Activated naive CD8-positive, alpha-beta T cell treated with anti-CD3 and anti-CD28 coated beads for 36 hours (primary cell): ENCODE data around the gene PSD4. TPM values are rescaled to one million over a fixed set of nuclear protein-coding genes. Genes with fewer than 3 reads are reported as not detected.
A peak's percentile ranks its signal among the peaks of the same experiment; 100 is the strongest.

ENCODE experiments used
- DNase-seq: peaks from one replicate; pipeline ENCODE4 v3.0.0; 2021
- H3K27ac Mint-ChIP-seq: one replicate; pipeline ENCODE4 v1.8.0; 2022; ENCODE audit warnings: mild to moderate bottlenecking, moderate library complexity, mixed read lengths
- H3K27me3 Mint-ChIP-seq: one replicate; pipeline ENCODE4 v1.8.0; 2022; ENCODE audit warnings: mild to moderate bottlenecking, mixed read lengths
- H3K36me3 Mint-ChIP-seq: one replicate; pipeline ENCODE4 v1.8.0; 2021; ENCODE audit warnings: mild to moderate bottlenecking, mixed read lengths
- H3K4me1 Mint-ChIP-seq: one replicate; pipeline ENCODE4 v1.8.0; 2021; ENCODE audit warnings: mixed read lengths
- H3K4me3 Mint-ChIP-seq: one replicate; pipeline ENCODE4 v1.8.0; 2022; ENCODE audit warnings: mild to moderate bottlenecking, moderate library complexity, mixed read lengths
- H3K9me3 Mint-ChIP-seq: one replicate; pipeline ENCODE4 v1.8.0; 2022; ENCODE audit warnings: mixed read lengths
- total RNA-seq, 2 experiments: library from RNA; stranded (reverse); gene quantifications; one replicate each; pipeline ENCODE4 v1.2.3, GENCODE V29; 2021

The PSD4 gene
- total RNA-seq, 2 experiments from 2014 or later, result 194 to 198 TPM

GRCh38 chr2:113136828-113137775 is 36.7 kb upstream of the PSD4 start:
- peak; percentile 11 for DNase-seq
- Mint-ChIP-seq H3K9me3 (no peaks in the 10 kb centered on the region), H3K27ac (no peak overlapping the region), H3K36me3 (no peaks in the 10 kb centered on the region), H3K27me3 (no peaks in the 10 kb centered on the region), H3K4me1 (peaks cover 27% of the 10 kb centered on the region), H3K4me3 (no peak overlapping the region)

DNA sequence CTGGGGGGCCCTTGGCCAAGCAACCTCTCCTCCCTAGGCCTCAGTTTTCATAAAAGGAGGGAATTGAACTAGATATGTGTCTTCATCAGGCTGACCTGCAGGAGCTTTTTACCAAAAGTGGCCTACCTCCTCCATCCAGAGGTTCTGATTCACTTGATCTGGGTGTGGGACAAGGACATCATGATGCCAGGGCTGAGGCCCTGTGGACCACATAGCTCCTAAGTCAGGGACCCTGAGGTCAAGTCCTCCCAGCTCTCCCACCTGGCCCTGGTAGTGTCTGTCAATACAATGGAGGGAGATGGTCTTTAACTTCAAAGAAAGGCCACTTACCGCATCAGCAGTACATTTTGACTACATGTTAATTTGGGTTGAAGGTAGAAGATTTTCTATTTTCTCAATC is 35.9 kb upstream of the PSD4 start:
- Mint-ChIP-seq H3K9me3 (no peaks in the 10 kb centered on the region), H3K27me3 (no peaks in the 10 kb centered on the region), H3K4me1 (peaks cover 27% of the 10 kb centered on the region), H3K36me3 (no peaks in the 10 kb centered on the region), H3K4me3 (no peak overlapping the region), H3K27ac (no peak overlapping the region)
- no peak for DNase-seq

GRCh38 chr2:113138428-113139322 is 35.1 kb upstream of the PSD4 start:
- H3K27ac Mint-ChIP-seq, result peak overlapping the region; percentile 59
- no peaks in the 10 kb centered on the region for H3K36me3 Mint-ChIP-seq
- DNase-seq, result peak; percentile 26
- H3K27me3 Mint-ChIP-seq, result no peaks in the 10 kb centered on the region
- H3K4me3 Mint-ChIP-seq, result no peak overlapping the region
- peaks cover 24% of the 10 kb centered on the region for H3K4me1 Mint-ChIP-seq
- H3K9me3 Mint-ChIP-seq, result no peaks in the 10 kb centered on the region

DNA sequence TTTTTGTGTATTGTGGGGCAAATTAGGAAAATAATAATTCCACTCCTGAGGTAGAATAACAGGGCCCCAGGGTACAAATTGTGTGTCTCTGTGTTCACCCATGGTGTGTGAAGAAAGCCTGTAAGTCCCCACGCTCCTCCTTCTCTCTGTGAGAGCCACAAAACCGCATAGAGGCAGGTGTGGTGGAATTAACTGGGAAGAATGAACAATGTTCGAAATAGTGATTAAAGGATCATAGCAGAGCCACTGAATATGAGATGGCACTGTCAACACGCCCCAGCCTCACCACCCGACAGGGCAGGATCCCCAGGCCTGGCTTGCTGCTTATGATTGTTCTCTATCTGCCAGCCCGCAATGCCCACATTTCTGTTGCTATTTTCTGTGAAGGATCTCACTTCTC is 32.3 kb upstream of the PSD4 start:
- H3K27me3 Mint-ChIP-seq, result no peaks in the 10 kb centered on the region
- H3K9me3 Mint-ChIP-seq, result peaks cover 6% of the 10 kb centered on the region
- H3K27ac Mint-ChIP-seq, result no peak overlapping the region
- no peaks in the 10 kb centered on the region for H3K36me3 Mint-ChIP-seq
- peaks cover 22% of the 10 kb centered on the region for H3K4me1 Mint-ChIP-seq
- no peak overlapping the region for H3K4me3 Mint-ChIP-seq
- no peak for DNase-seq

GRCh38 chr2:113142290-113142689 is 31.5 kb upstream of the PSD4 start:
- no peaks in the 10 kb centered on the region for H3K27me3 Mint-ChIP-seq
- no peak overlapping the region for H3K27ac Mint-ChIP-seq
- no peaks in the 10 kb centered on the region for H3K36me3 Mint-ChIP-seq
- no peak overlapping the region for H3K4me3 Mint-ChIP-seq
- peaks cover 6% of the 10 kb centered on the region for H3K9me3 Mint-ChIP-seq
- H3K4me1 Mint-ChIP-seq, result peaks cover 20% of the 10 kb centered on the region
- no peak for DNase-seq

DNA sequence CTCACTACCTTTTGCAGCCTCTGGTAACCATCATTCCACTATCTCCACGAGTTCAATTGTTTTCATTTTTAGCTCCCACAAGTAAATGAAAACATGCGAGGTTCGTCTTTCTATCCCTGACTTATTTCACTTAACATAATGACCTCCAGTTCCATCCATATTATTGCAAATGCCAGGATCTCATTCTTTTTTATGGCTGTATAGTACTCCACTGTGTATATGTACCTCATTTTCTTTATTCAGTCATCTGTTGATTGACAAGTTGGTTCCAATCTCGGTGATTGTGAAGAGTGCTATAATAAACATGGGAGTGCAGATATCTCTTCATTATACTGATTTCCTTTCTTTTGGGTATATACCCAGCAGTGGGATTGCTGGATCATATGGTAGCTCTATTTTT is 29.5 kb upstream of the PSD4 start:
- Mint-ChIP-seq H3K9me3 (peaks cover 6% of the 10 kb centered on the region), H3K4me1 (peaks cover 1% of the 10 kb centered on the region), H3K36me3 (no peaks in the 10 kb centered on the region), H3K27me3 (no peaks in the 10 kb centered on the region), H3K4me3 (no peak overlapping the region), H3K27ac (no peak overlapping the region)
- DNase-seq, result no peak

DNA sequence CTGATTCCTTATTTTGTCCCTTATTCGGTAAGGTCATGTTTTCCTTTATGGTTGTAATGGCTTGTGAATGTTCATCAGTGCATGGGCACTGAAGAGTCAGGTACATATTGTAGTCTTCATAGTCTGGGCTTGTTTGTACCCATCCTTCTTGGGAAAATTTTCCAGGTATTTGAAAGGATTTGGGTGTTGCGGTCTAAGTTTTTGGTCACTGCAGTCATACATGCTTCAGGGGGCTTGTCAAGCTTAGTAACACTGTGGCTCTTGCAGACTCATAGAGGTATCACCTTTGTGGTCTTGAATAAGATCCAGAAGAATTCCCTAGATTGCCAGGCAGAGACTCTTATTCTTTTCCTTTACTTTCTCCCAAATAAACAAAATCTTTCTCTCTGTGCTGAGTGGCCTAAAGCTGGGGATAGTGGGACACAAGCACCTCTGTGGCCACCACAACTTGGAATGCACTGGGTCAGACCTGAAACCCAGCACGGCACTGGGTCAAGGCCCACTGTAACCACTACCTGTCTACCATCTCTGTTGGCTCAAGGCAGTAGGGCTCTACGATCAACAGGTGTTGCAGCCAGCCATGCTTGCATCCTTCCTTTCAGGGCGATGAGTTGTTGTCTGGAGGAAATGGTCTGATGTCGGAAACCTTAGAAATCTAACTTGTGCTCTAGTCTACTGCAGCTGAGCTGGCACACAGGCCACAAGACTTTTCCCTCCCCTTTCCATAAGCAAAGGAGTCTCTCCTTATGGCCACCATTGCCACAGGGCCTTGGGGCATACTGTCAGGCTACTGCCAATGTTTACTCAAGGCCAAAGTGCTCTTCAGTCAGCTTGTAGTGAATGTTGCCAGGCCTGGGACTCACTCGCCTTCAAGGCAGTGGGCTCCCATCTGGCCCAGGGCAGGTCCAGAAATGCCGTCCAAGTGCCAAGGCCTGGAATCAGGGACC is 24.9 kb upstream of the PSD4 start:
- Mint-ChIP-seq H3K27ac (no peak overlapping the region), H3K4me1 (peaks cover 5% of the 10 kb centered on the region), H3K9me3 (peaks cover 6% of the 10 kb centered on the region), H3K4me3 (no peak overlapping the region), H3K27me3 (no peaks in the 10 kb centered on the region), H3K36me3 (no peaks in the 10 kb centered on the region)
- DNase-seq, result no peak

GRCh38 chr2:113149553-113150257 is 24.1 kb upstream of the PSD4 start:
- Mint-ChIP-seq H3K4me1 (peaks cover 5% of the 10 kb centered on the region), H3K9me3 (no peaks in the 10 kb centered on the region), H3K27ac (no peak overlapping the region), H3K27me3 (no peaks in the 10 kb centered on the region), H3K36me3 (no peaks in the 10 kb centered on the region), H3K4me3 (no peak overlapping the region)
- DNase-seq, result no peak

GRCh38 chr2:113150258-113150601 is 23.5 kb upstream of the PSD4 start:
- H3K27me3 Mint-ChIP-seq, result no peaks in the 10 kb centered on the region
- H3K27ac Mint-ChIP-seq, result no peak overlapping the region
- no peak overlapping the region for H3K4me3 Mint-ChIP-seq
- H3K9me3 Mint-ChIP-seq, result no peaks in the 10 kb centered on the region
- peaks cover 5% of the 10 kb centered on the region for H3K4me1 Mint-ChIP-seq
- DNase-seq, result no peak
- H3K36me3 Mint-ChIP-seq, result no peaks in the 10 kb centered on the region

- H3K4me1 Mint-ChIP-seq, result peaks cover 16% of the 10 kb centered on the region
These were observed 18.4 kb upstream of the PSD4 start for GRCh38 chr2:113155331-113155730.

DNA sequence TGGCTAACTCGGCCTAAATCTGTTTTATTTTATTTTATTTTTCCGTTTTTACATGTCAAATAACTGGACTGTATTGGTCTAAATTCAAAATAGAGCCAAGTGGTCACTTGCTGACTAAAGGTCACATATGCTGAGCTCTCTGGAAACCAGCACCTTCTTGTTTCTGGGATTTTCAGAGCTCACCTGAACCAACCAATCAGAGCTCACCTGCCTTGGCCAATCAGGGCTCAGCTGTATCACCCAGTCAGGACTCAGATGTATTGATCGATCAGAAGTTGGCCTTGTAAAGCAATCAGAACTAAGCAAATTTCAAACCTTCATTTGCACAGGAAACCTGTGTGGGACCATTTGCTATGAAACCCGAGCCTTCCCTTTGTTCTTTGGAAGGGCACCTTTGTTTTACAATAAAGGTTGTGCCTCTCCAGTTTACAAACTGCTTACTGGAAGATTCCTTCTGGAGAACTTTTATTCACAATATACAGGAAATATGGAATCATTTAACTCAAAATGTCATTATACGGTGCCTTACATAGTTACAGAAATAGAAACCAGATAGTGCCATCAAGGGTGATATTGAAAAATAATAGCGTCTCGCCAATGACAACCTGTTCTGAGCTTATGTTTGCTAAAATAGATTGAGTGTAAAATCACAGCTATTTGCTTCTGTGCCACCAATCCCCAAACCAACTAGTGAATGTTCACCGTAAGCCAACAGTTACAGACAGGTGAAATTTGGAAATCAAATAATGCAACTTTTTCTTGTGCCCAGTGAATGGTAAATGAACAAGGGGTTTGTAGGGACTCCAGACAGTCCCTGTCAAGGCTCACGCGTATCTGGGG is 17.3 kb upstream of the PSD4 start:
- Mint-ChIP-seq H3K27ac (peak overlapping the region; percentile 48), H3K27me3 (no peaks in the 10 kb centered on the region), H3K36me3 (no peaks in the 10 kb centered on the region), H3K9me3 (no peaks in the 10 kb centered on the region), H3K4me1 (peaks cover 16% of the 10 kb centered on the region), H3K4me3 (peak overlapping the region; percentile 73)
- no peak for DNase-seq

More at GRCh38 chr2:113155331-113155730, 18.4 kb upstream of the PSD4 start:
- no peaks in the 10 kb centered on the region for H3K27me3 Mint-ChIP-seq
- no peak overlapping the region for H3K4me3 Mint-ChIP-seq
- no peaks in the 10 kb centered on the region for H3K36me3 Mint-ChIP-seq
- H3K27ac Mint-ChIP-seq, result no peak overlapping the region
- DNase-seq, result no peak
- no peaks in the 10 kb centered on the region for H3K9me3 Mint-ChIP-seq

GRCh38 chr2:113157118-113157896 is 16.5 kb upstream of the PSD4 start:
- peak; percentile 66 for DNase-seq
- H3K4me1 Mint-ChIP-seq, result peaks cover 16% of the 10 kb centered on the region
- H3K4me3 Mint-ChIP-seq, result peak overlapping the region; percentile 87
- H3K27me3 Mint-ChIP-seq, result no peaks in the 10 kb centered on the region
- H3K36me3 Mint-ChIP-seq, result no peaks in the 10 kb centered on the region
- no peaks in the 10 kb centered on the region for H3K9me3 Mint-ChIP-seq
- peak overlapping the region; percentile 81 for H3K27ac Mint-ChIP-seq
